Osteoblast (primary cell): ENCODE data around the gene FAM53C. TPM values are rescaled to one million over a fixed set of nuclear protein-coding genes. Genes with fewer than 3 reads are reported as not detected.
A peak's percentile ranks its signal among the peaks of the same experiment; 100 is the strongest.

Experiments
- DNase-seq: peaks from one replicate; pipeline ENCODE4 v3.0.0; 2011; ENCODE audit warnings: low spot score, mixed read lengths; ENCODE audit not compliant: insufficient read length; ENCODE audit errors: missing footprints
- H2AFZ ChIP-seq: 2 replicates; pipeline ENCODE4 v1.6.0; 2011; ENCODE audit warnings: mild to moderate bottlenecking, low read length
- H3K27ac ChIP-seq: 2 replicates; pipeline ENCODE4 v1.5.1; 2011; ENCODE audit warnings: mild to moderate bottlenecking, low read depth, low read length, moderate library complexity
- H3K27me3 ChIP-seq: 2 replicates; pipeline ENCODE4 v1.6.0; 2012; ENCODE audit warnings: mild to moderate bottlenecking, control low read depth, inconsistent platforms, low read length, moderate library complexity; ENCODE audit not compliant: insufficient read depth
- H3K36me3 ChIP-seq: 2 replicates; pipeline ENCODE4 v1.5.1; 2011; ENCODE audit warnings: mild to moderate bottlenecking, low read length, control low read depth, moderate library complexity; ENCODE audit not compliant: insufficient read depth
- H3K4me1 ChIP-seq: 2 replicates; pipeline ENCODE4 v1.5.1; 2011; ENCODE audit warnings: mild to moderate bottlenecking, low read length, control low read depth, moderate library complexity; ENCODE audit not compliant: insufficient read depth
- H3K4me2 ChIP-seq: 2 replicates; pipeline ENCODE4 v1.6.0; 2011; ENCODE audit warnings: mild to moderate bottlenecking, low read length; ENCODE audit not compliant: insufficient read depth
- H3K4me3 ChIP-seq: fragments of 200-600 bp; sonication (generic); 3 replicates; pipeline ENCODE4 v1.5.1; 2012; ENCODE audit warnings: mild to moderate bottlenecking, low read length, inconsistent platforms; ENCODE audit not compliant: insufficient read depth
- H3K79me2 ChIP-seq: 2 replicates; pipeline ENCODE4 v1.6.0; 2012; ENCODE audit warnings: mild to moderate bottlenecking, low read length, control low read depth, inconsistent platforms; ENCODE audit not compliant: insufficient read depth
- H3K9me3 ChIP-seq: 2 replicates; pipeline ENCODE4 v1.5.1; 2011; ENCODE audit warnings: low read depth, low read length, control low read depth
- H4K20me1 ChIP-seq: 2 replicates; pipeline ENCODE4 v1.6.0; 2012; ENCODE audit warnings: mild to moderate bottlenecking, low read length, control low read depth; ENCODE audit not compliant: insufficient read depth
- total RNA-seq: library from RNA; depleted of rRNA; stranded (reverse); fragments of >200 nt; gene quantifications from 2 replicates; pipeline ENCODE4 v1.2.3, GENCODE V29; 2012
- TF ChIP-seq, protein P1 (sequence below): IDR thresholded peaks from 2 replicates; pipeline ENCODE4 v1.5.1; 2011; ENCODE audit warnings: mild to moderate bottlenecking, low read depth, low read length, moderate library complexity; ENCODE audit errors: extremely low read depth

FAM53C gene
- total RNA-seq, 1 donor: 43.8 TPM

- peaks cover 16% of the 10 kb centered on the region for H3K4me1 ChIP-seq
- no peak for DNase-seq
- TF ChIP-seq, protein P1, sequence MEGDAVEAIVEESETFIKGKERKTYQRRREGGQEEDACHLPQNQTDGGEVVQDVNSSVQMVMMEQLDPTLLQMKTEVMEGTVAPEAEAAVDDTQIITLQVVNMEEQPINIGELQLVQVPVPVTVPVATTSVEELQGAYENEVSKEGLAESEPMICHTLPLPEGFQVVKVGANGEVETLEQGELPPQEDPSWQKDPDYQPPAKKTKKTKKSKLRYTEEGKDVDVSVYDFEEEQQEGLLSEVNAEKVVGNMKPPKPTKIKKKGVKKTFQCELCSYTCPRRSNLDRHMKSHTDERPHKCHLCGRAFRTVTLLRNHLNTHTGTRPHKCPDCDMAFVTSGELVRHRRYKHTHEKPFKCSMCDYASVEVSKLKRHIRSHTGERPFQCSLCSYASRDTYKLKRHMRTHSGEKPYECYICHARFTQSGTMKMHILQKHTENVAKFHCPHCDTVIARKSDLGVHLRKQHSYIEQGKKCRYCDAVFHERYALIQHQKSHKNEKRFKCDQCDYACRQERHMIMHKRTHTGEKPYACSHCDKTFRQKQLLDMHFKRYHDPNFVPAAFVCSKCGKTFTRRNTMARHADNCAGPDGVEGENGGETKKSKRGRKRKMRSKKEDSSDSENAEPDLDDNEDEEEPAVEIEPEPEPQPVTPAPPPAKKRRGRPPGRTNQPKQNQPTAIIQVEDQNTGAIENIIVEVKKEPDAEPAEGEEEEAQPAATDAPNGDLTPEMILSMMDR: no peak
- H4K20me1 ChIP-seq: peaks cover 34% of the 10 kb centered on the region
- H3K27me3 ChIP-seq: no peaks in the 10 kb centered on the region
- peaks cover 26% of the 10 kb centered on the region for H3K36me3 ChIP-seq
- peak overlapping the region; percentile 100 for H3K27ac ChIP-seq
- peak overlapping the region; percentile 99 for H3K4me2 ChIP-seq
- peak overlapping the region; percentile 36 for H2AFZ ChIP-seq
- H3K4me3 ChIP-seq: peak overlapping the region; percentile 88
- no peaks in the 10 kb centered on the region for H3K9me3 ChIP-seq
- H3K79me2 ChIP-seq: peaks cover 50% of the 10 kb centered on the region
These were observed 485 bp downstream of the FAM53C start for GRCh38 chr5:138338411-138339090.

DNA sequence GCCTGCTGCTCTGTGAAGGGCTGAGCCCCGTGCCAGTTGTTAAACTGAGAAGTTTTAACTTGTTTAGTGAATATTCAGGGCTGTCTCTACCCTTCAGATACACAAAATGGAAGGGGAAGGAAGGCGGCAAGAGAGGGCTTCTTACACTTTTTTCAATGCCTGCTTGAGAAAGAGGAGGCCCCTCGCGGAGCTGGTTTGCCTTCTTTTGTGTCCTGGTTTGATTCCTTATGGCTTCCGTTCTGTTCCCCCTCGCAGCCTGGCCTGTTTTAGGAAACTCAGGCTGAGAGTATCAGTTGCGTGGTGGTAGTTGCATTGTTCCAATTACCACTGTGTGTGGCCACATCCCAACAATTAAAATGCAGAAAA, 1.0 kb downstream of the FAM53C start:
- Histone ChIP-seq H3K36me3 (peaks cover 31% of the 10 kb centered on the region), H3K27me3 (no peaks in the 10 kb centered on the region), H3K4me1 (peaks cover 16% of the 10 kb centered on the region), H4K20me1 (peaks cover 34% of the 10 kb centered on the region), H3K9me3 (no peaks in the 10 kb centered on the region), H3K4me3 (peak overlapping the region; percentile 88), H3K4me2 (peak overlapping the region; percentile 99), H2AFZ (peak overlapping the region; percentile 36), H3K79me2 (peaks cover 56% of the 10 kb centered on the region), H3K27ac (peak overlapping the region; percentile 68)
- DNase-seq: peak; percentile 86
- TF ChIP-seq, protein P1: no peak

DNA sequence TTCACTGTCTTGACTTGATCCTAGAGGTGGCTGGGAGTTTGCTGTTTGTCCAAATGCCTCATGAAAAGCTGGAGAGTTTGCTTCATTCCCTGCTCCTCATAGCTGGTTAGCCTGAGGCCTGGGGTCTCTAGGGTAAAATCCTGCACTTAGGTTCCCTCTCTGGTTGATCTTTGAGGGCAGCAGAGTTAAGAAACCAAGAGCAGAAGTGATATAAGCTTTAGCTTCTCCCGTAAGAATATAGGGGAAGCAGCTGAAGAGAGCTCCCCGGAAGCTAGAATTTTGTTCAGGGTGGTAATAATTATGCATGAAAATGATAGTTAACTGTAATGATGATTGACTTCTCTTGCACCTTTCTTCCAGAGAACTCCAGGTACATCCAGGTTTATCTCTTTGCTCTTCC, 1.4 kb downstream of the FAM53C start:
- peaks cover 16% of the 10 kb centered on the region for H3K4me1 ChIP-seq
- H4K20me1 ChIP-seq: peaks cover 36% of the 10 kb centered on the region
- H3K9me3 ChIP-seq: no peaks in the 10 kb centered on the region
- peak overlapping the region; percentile 99 for H3K4me2 ChIP-seq
- H3K4me3 ChIP-seq: peak overlapping the region; percentile 88
- H3K27ac ChIP-seq: peak overlapping the region; percentile 68
- H2AFZ ChIP-seq: peak overlapping the region; percentile 36
- no peak for DNase-seq
- TF ChIP-seq, protein P1: no peak
- peaks cover 35% of the 10 kb centered on the region for H3K36me3 ChIP-seq
- no peaks in the 10 kb centered on the region for H3K27me3 ChIP-seq
- H3K79me2 ChIP-seq: peaks cover 59% of the 10 kb centered on the region

GRCh38 chr5:138340008-138340407, 1.9 kb downstream of the FAM53C start:
- Histone ChIP-seq H3K4me3 (peak overlapping the region; percentile 88), H4K20me1 (peaks cover 36% of the 10 kb centered on the region), H3K9me3 (no peaks in the 10 kb centered on the region), H3K79me2 (peaks cover 59% of the 10 kb centered on the region), H3K27me3 (no peaks in the 10 kb centered on the region), H2AFZ (no peak overlapping the region), H3K4me2 (peak overlapping the region; percentile 99), H3K4me1 (peaks cover 16% of the 10 kb centered on the region), H3K27ac (no peak overlapping the region), H3K36me3 (peaks cover 40% of the 10 kb centered on the region)
- TF ChIP-seq, protein P1: no peak
- no peak for DNase-seq
